OCI-M1 (cell line): ENCODE results near the gene SANBR.

Experiments
- DNase-seq: peaks from one replicate; lab custom pipeline; 2025; lab: John Stamatoyannopoulos, UW

The SANBR gene

GRCh38 chr2:61090386-61090921 lies 24.8 kb downstream of the SANBR start:
- DNase-seq, result no peak

- no peak for DNase-seq
These were observed 25.8 kb downstream of the SANBR start for GRCh38 chr2:61091485-61091884.

GRCh38 chr2:61096438-61096837 lies 30.8 kb downstream of the SANBR start:
- no peak for DNase-seq

- no peak for DNase-seq
These were observed 35.1 kb downstream of the SANBR start for GRCh38 chr2:61100801-61101200.

GRCh38 chr2:61109291-61109690 lies 43.6 kb downstream of the SANBR start:
- no peak for DNase-seq

- DNase-seq, result no peak
These were observed 46.0 kb downstream of the SANBR start for GRCh38 chr2:61111708-61112107.

GRCh38 chr2:61114147-61114546 lies 48.5 kb downstream of the SANBR start:
- DNase-seq, result no peak
